ENCODE measurements around the gene NAP1L4. TPM values are rescaled to one million over a fixed set of nuclear protein-coding genes. Genes with fewer than 3 reads are reported as not detected.

Gene NAP1L4
- total and polyA plus RNA-seq, 3 experiments from 2014 or later = 163 to 280 (median 273) TPM

DNA sequence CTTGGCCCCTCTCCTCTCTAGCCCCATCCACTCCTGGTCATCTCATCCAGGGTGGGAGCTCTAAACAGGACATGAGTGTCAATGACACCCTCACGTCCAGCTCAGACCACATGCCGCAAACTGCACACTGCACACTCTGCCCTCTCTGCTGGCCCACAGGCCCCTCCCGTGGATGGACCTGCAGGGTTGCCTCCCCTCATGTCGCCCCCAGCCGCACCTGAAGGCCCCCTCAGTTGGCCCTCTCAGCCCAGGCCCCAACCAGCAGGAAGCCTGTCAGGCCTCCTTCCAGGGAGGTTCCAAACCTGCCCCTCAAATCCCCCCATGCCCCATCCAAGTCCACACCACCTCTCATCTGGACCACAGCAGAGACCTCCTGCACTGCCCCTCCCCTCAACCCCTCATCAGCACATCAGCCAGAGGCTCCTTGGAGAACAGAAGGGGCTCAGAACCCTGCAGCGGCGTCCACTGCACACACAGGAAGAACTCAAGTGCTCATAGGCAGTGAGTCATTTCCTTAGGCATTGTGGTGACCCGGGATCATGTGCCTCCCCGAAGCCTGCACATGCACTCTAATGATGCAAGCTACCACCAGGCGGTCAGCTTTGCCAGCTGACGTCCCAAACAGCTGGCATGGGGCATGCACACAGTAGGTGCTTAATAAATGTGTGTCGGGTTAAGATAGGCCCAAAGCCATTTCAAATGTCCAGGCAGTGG lies 93.6 kb downstream of the NAP1L4 start:
- H3K9me3 Mint-ChIP-seq = no peaks in the 10 kb centered on the region
- H3K27ac ChIP-seq (ENCODE audit: low read depth, low read length) = no peak overlapping the region
- DNase-seq = peak in 4 of 5 donors; percentile 44 to 77 (median 46)
- H3K4me3 ChIP-seq (ENCODE audit: low read length) = peak overlapping the region; percentile 34
- no peaks in the 10 kb centered on the region for H3K27me3 Mint-ChIP-seq
- peaks cover 33 to 54% (median 44%) of the 10 kb centered on the region in 3 donors for H3K4me1 Mint-ChIP-seq
- H3K4me1 ChIP-seq (ENCODE audit: insufficient read depth, low read length) = peaks cover 43% of the 10 kb centered on the region
- no peaks in the 10 kb centered on the region for H3K36me3 Mint-ChIP-seq
- POLR2A ChIA-PET = interaction anchor here (0.7 to 1.3 kb wide), 2 partner anchors 32 to 599 kb away, joined by 3 read pairs; no protein-coding TSS in a partner anchor
- peak overlapping the region; percentile 43 to 96 (median 87) for H3K4me3 Mint-ChIP-seq
- no peaks in the 10 kb centered on the region for H3K36me3 ChIP-seq (ENCODE audit: insufficient read depth, low read length)
- peak overlapping the region; percentile 31 to 99 (median 95) for H3K27ac Mint-ChIP-seq
- no peaks in the 10 kb centered on the region for H3K27me3 ChIP-seq (ENCODE audit: insufficient read depth, low read length, poor library complexity, severe bottlenecking)
- no peaks in the 10 kb centered on the region for H3K9me3 ChIP-seq (ENCODE audit: low read length)
- CTCF ChIA-PET = interaction anchor here (0.8 to 2.1 kb wide), 5 partner anchors 10 to 478 kb away, joined by 3 to 18 read pairs (median 10); partner anchors contain the start of gene PHLDA2

DNA sequence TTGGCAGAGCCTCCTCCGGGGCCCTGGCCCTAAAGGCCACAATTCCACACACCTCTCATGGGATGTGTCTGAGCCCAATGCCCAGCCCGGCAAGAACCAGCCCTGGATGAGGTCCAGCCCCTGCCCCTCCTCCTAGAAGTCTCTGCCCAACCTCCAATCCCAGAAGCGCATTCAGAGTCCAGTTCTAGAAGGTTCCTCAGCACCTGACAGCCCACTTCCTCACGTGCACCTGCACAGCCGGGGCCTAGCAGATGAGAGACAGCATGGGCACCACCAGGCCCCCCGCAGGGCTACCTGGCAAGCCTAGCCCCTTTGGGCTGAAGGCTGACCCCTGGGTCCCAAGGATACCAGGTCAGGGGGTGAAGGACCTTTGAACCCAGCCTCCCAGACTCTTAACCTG lies 95.1 kb downstream of the NAP1L4 start:
- H3K36me3 Mint-ChIP-seq = no peaks in the 10 kb centered on the region
- Histone ChIP-seq H3K27me3 (ENCODE audit: insufficient read depth, low read length, poor library complexity, severe bottlenecking) (no peaks in the 10 kb centered on the region), H3K36me3 (ENCODE audit: insufficient read depth, low read length) (no peaks in the 10 kb centered on the region), H3K9me3 (ENCODE audit: low read length) (no peaks in the 10 kb centered on the region), H3K27ac (ENCODE audit: low read depth, low read length) (no peak overlapping the region), H3K4me1 (ENCODE audit: insufficient read depth, low read length) (peaks cover 44% of the 10 kb centered on the region), H3K4me3 (ENCODE audit: low read length) (no peak overlapping the region)
- no peak for DNase-seq
- H3K4me3 Mint-ChIP-seq = no peak overlapping the region
- no peaks in the 10 kb centered on the region for H3K9me3 Mint-ChIP-seq
- H3K4me1 Mint-ChIP-seq = peaks cover 39 to 53% (median 45%) of the 10 kb centered on the region in 3 donors
- ChIA-PET POLR2A (no interaction called here), CTCF (interaction anchor here (2.3 kb wide), 1 partner anchor 33 kb away, joined by 7 read pairs; no protein-coding TSS in a partner anchor)
- H3K27ac Mint-ChIP-seq = peak overlapping the region in 2 of 8 donors; percentile 87 to 92
- no peaks in the 10 kb centered on the region for H3K27me3 Mint-ChIP-seq

DNA sequence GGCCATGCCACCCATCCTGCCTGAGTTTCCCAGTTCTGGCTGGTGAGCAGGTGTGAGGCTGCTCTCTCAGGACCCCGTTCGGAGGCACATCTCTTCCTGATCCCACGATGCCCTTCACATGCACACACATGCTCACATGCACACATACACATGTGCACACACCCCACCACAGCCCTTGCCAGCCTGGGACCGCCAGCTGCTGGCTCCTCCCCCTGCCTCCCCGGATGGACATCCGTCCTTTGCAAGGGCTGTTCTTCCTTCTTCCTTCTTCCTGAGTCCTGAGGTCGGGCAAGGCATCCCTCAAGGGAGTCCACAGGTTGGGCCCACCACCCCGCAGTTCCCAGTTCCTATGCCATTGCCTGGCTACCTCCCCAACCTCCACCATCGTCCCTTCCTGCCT lies 96.1 kb downstream of the NAP1L4 start:
- no peak overlapping the region for H3K4me3 ChIP-seq (ENCODE audit: low read length)
- peak overlapping the region in 1 of 7 donors; percentile 56 for H3K4me3 Mint-ChIP-seq
- H3K27ac Mint-ChIP-seq = peak overlapping the region in 3 of 8 donors; percentile 9 to 90 (median 72)
- H3K36me3 Mint-ChIP-seq = no peaks in the 10 kb centered on the region
- peaks cover 48% of the 10 kb centered on the region for H3K4me1 ChIP-seq (ENCODE audit: insufficient read depth, low read length)
- no peaks in the 10 kb centered on the region for H3K27me3 Mint-ChIP-seq
- H3K9me3 ChIP-seq (ENCODE audit: low read length) = no peaks in the 10 kb centered on the region
- POLR2A ChIA-PET = no interaction called here
- no peak overlapping the region for H3K27ac ChIP-seq (ENCODE audit: low read depth, low read length)
- CTCF ChIA-PET = interaction anchor here (1.4 to 2.3 kb wide), 2 partner anchors 34 to 363 kb away, joined by 4 to 7 read pairs; no protein-coding TSS in a partner anchor
- DNase-seq = no peak
- no peaks in the 10 kb centered on the region for H3K27me3 ChIP-seq (ENCODE audit: insufficient read depth, low read length, poor library complexity, severe bottlenecking)
- H3K9me3 Mint-ChIP-seq = no peaks in the 10 kb centered on the region
- H3K4me1 Mint-ChIP-seq = peaks cover 45 to 56% (median 47%) of the 10 kb centered on the region in 3 donors
- H3K36me3 ChIP-seq (ENCODE audit: insufficient read depth, low read length) = no peaks in the 10 kb centered on the region

Other genes starting within 250 kb of the NAP1L4 start
- gene CDKN1C, start 106.6 kb downstream of the NAP1L4 start, total RNA-seq = 1 to 10 TPM; 1.0 to 1.1 TPM
- 0.49 TPM for gene CDKN1C, start 106.6 kb downstream of the NAP1L4 start, polyA plus RNA-seq
- gene PHLDA2, start 62.9 kb downstream of the NAP1L4 start, total RNA-seq = 1 to 10 TPM; 2.1 to 2.9 TPM
- 1.3 TPM for gene PHLDA2, start 62.9 kb downstream of the NAP1L4 start, polyA plus RNA-seq
- gene CARS1, start 65.1 kb upstream of the NAP1L4 start, total RNA-seq = 10 to 100 TPM; 81.2 to 83.3 TPM
- gene CARS1, start 65.1 kb upstream of the NAP1L4 start, polyA plus RNA-seq = 43.4 TPM
- gene OSBPL5, start 173.0 kb upstream of the NAP1L4 start, total RNA-seq = 1 to 10 TPM; 2.6 to 2.7 TPM
- 8.5 TPM for gene OSBPL5, start 173.0 kb upstream of the NAP1L4 start, polyA plus RNA-seq
- not detected for gene MRGPRG, start 226.5 kb upstream of the NAP1L4 start, total RNA-seq
- gene MRGPRG, start 226.5 kb upstream of the NAP1L4 start, polyA plus RNA-seq = not detected
- gene MRGPRE, start 240.1 kb upstream of the NAP1L4 start, total RNA-seq = not detected
- gene MRGPRE, start 240.1 kb upstream of the NAP1L4 start, polyA plus RNA-seq = not detected

Measured in CD8-positive, alpha-beta memory T cell (primary cell).